HCT116 (cell line): ENCODE data around the gene ZDHHC16. TPM values are rescaled to one million over a fixed set of nuclear protein-coding genes. Genes with fewer than 3 reads are reported as not detected.

ENCODE experiments used
- ATAC-seq: fragments of 200-7000 bp; cut with Tn5 transposase; 2 replicates; pipeline ENCODE4 v1.9.1; 2020; ENCODE audit warnings: mild to moderate bottlenecking, moderate library complexity
- BruUV-seq: library from RNA; stranded (reverse); fragments of 400-500 nt; replicated peaks from 2 replicates; lab custom pipeline; 2021; lab: Mats Ljungman, UMichigan
- CTCF ChIA-PET: fragments of 300-600 bp; sonication (Branson Sonifier 250); formaldehyde crosslinking; loops from one replicate; lab custom pipeline; 2021; ENCODE audit warnings: antibody characterized with exemption; lab: Charles Lee
- POLR2A ChIA-PET: fragments of 300-600, 350-600 bp; sonication (Branson Sonifier 250); formaldehyde crosslinking; loops from one replicate; lab custom pipeline; 2021; ENCODE audit warnings: antibody characterized with exemption; lab: Charles Lee
- RAD21 ChIA-PET, 2 experiments: fragments of 300-600 bp; sonication (Branson Sonifier 250); formaldehyde crosslinking; loops; one replicate each; lab custom pipeline; 2023; ENCODE audit warnings: low total read pairs in 2 of 2; ENCODE audit not compliant: uncharacterized antibody in 2 of 2, unreplicated experiment in 2 of 2, low non-redundant PET in 1 of 2; lab: Charles Lee
- DNase-seq: peaks from one replicate; pipeline ENCODE4 v3.0.0-alpha.2; 2010; ENCODE audit warnings: low read depth, low spot score
- H2AFZ ChIP-seq: fragments of 200-600 bp; shearing (Covaris generic), sonication (generic); 2 replicates; pipeline ENCODE4 v1.6.1; 2017; ENCODE audit warnings: low read depth, mixed run types, mixed read lengths, antibody characterized with exemption, low read length; ENCODE audit not compliant: poor library complexity, severe bottlenecking
- H3K27ac ChIP-seq: 2 replicates; pipeline ENCODE4 v1.5.1; 2012; ENCODE audit warnings: low read depth, low read length
- H3K27me3 ChIP-seq: fragments of 200-600 bp; sonication (generic); 2 replicates; pipeline ENCODE4 v1.6.1; 2016; ENCODE audit warnings: mixed run types, low read length, mixed read lengths; ENCODE audit not compliant: insufficient read depth
- H3K36me3 ChIP-seq, 2 experiments: fragments of 200-500 bp in 1 of 2; fragments of 200-600 bp in 1 of 2; sonication (Bioruptor generic) in 1 of 2; sonication (generic) in 1 of 2; 2 replicates each; pipeline versions ENCODE4 v1.5.1 to v1.6.1; 2014 to 2016; ENCODE audit warnings: low read length in 2 of 2, inconsistent platforms in 1 of 2, mixed read lengths in 1 of 2, mixed run types in 1 of 2; ENCODE audit not compliant: insufficient read depth in 2 of 2, control insufficient read depth in 1 of 2
- H3K4me1 ChIP-seq, 2 experiments: fragments of 200-600 bp in 1 of 2; sonication (generic) in 1 of 2; 2 replicates each; pipeline versions ENCODE4 v1.5.1 to v1.6.1; 2012 to 2017; ENCODE audit warnings: low read length in 2 of 2, inconsistent platforms in 1 of 2, mild to moderate bottlenecking in 1 of 2, mixed read lengths in 1 of 2, mixed run types in 1 of 2, moderate library complexity in 1 of 2; ENCODE audit not compliant: insufficient read depth in 2 of 2, control insufficient read depth in 1 of 2
- H3K4me2 ChIP-seq: fragments of 200-600 bp; sonication (generic); 2 replicates; pipeline ENCODE4 v1.6.1; 2017; ENCODE audit warnings: mixed run types, low read length, mixed read lengths
- H3K4me3 ChIP-seq, 2 experiments: fragments of 200-600 bp in 1 of 2; sonication (generic) in 1 of 2; replicated peaks in 1 of 2; 2 replicates each; pipeline ENCODE4 v1.5.1; 2011 to 2016; ENCODE audit warnings: low read length in 2 of 2, control low read depth in 1 of 2, low read depth in 1 of 2, mild to moderate bottlenecking in 1 of 2, mixed read lengths in 1 of 2, mixed run types in 1 of 2
- H3K79me2 ChIP-seq: fragments of 200-600 bp; sonication (generic); 2 replicates; pipeline ENCODE4 v1.6.1; 2017; ENCODE audit warnings: mild to moderate bottlenecking, mixed run types, low read length, moderate library complexity, mixed read lengths; ENCODE audit not compliant: insufficient read depth
- H3K9ac ChIP-seq: fragments of 200-600 bp; sonication (generic); 2 replicates; pipeline ENCODE4 v1.6.1; 2016; ENCODE audit warnings: low read length, mixed read lengths
- H3K9me2 ChIP-seq: fragments of 200-600 bp; sonication (generic), shearing (Covaris generic); 2 replicates; pipeline ENCODE4 v1.6.1; 2017; ENCODE audit warnings: mixed run types, mild to moderate bottlenecking, moderate library complexity; ENCODE audit not compliant: insufficient read depth
- H3K9me3 ChIP-seq, 2 experiments: fragments of 200-500 bp in 1 of 2; fragments of 200-600 bp in 1 of 2; sonication (Bioruptor generic) in 1 of 2; sonication (generic) in 1 of 2; 2 replicates each; pipeline ENCODE4 v1.6.1; 2014 to 2017; ENCODE audit warnings: low read length in 2 of 2, mixed read lengths in 2 of 2, inconsistent platforms in 1 of 2, low read depth in 1 of 2, mild to moderate bottlenecking in 1 of 2, mixed run types in 1 of 2, moderate library complexity in 1 of 2; ENCODE audit not compliant: control insufficient read depth in 1 of 2, insufficient read depth in 1 of 2
- H4K20me1 ChIP-seq: fragments of 200-600 bp; sonication (generic), shearing (Covaris generic); 2 replicates; pipeline ENCODE4 v1.6.1; 2017; ENCODE audit warnings: mixed run types, mild to moderate bottlenecking, moderate library complexity; ENCODE audit not compliant: insufficient read depth
- ATF3 ChIP-seq: IDR thresholded peaks from 2 replicates; pipeline ENCODE4 v1.6.1; 2012
- CBX3 ChIP-seq: IDR thresholded peaks from 2 replicates; pipeline ENCODE4 v1.6.1; 2012; ENCODE audit warnings: low read depth
- CEBPB ChIP-seq: IDR thresholded peaks from 2 replicates; pipeline ENCODE4 v1.6.1; 2012; ENCODE audit warnings: low read depth
- CTCF ChIP-seq, 3 experiments: fragments of 200-600 bp in 1 of 3; sonication (generic) in 1 of 3; IDR thresholded peaks in 2 of 3; conservative IDR thresholded peaks in 1 of 3; 2 replicates each; pipeline ENCODE4 v1.5.1; 2012 to 2017; ENCODE audit warnings: low read depth in 2 of 3, low read length in 2 of 3, antibody characterized with exemption in 1 of 3, borderline replicate concordance in 1 of 3, control low read depth in 1 of 3, mild to moderate bottlenecking in 1 of 3, mixed read lengths in 1 of 3, mixed run types in 1 of 3, moderate library complexity in 1 of 3; ENCODE audit not compliant: insufficient read depth in 1 of 3
- EGR1 ChIP-seq: IDR thresholded peaks from 2 replicates; pipeline ENCODE4 v1.6.1; 2012; ENCODE audit warnings: low read depth
- ELF1 ChIP-seq: IDR thresholded peaks from 2 replicates; pipeline ENCODE4 v1.6.1; 2012; ENCODE audit warnings: low read depth, borderline replicate concordance
- EZH2 ChIP-seq: fragments of 200-600 bp; sonication (generic); IDR thresholded peaks from 2 replicates; pipeline ENCODE4 v1.6.1; 2017; ENCODE audit warnings: antibody characterized with exemption, mixed run types
- EZH2phosphoT487 ChIP-seq: fragments of 200-600 bp; IDR thresholded peaks from 2 replicates; pipeline ENCODE4 v1.6.1; 2018; ENCODE audit warnings: antibody characterized with exemption, borderline replicate concordance
- FOSL1 ChIP-seq: IDR thresholded peaks from 2 replicates; pipeline ENCODE4 v1.6.1; 2012; ENCODE audit warnings: low read depth
- RAD21 ChIP-seq: IDR thresholded peaks from 2 replicates; pipeline ENCODE4 v1.6.1; 2012; ENCODE audit warnings: low read depth, mild to moderate bottlenecking
- REST ChIP-seq: IDR thresholded peaks from 2 replicates; pipeline ENCODE4 v1.6.1; 2012; ENCODE audit warnings: low read depth
- SIN3A ChIP-seq: IDR thresholded peaks from 2 replicates; pipeline ENCODE4 v1.6.1; 2012; ENCODE audit warnings: low read depth
- SP1 ChIP-seq: IDR thresholded peaks from 2 replicates; pipeline ENCODE4 v1.6.1; 2012; ENCODE audit warnings: low read depth
- SRF ChIP-seq: IDR thresholded peaks from 2 replicates; pipeline ENCODE4 v1.6.1; 2012; ENCODE audit warnings: low read depth
- YY1 ChIP-seq: IDR thresholded peaks from 2 replicates; pipeline ENCODE4 v1.6.1; 2011; ENCODE audit warnings: low read length, low read depth, moderate library complexity, mild to moderate bottlenecking; ENCODE audit not compliant: insufficient replicate concordance; ENCODE audit errors: extremely low read depth
- ZBTB33 ChIP-seq: IDR thresholded peaks from 2 replicates; pipeline ENCODE4 v1.6.1; 2011; ENCODE audit warnings: mild to moderate bottlenecking, low read length, moderate library complexity; ENCODE audit not compliant: insufficient replicate concordance; ENCODE audit errors: extremely low read depth
- ZNF274 ChIP-seq: fragments of 200-500 bp; sonication (Bioruptor generic); IDR thresholded peaks from 2 replicates; pipeline ENCODE4 v1.6.1; 2014; ENCODE audit warnings: mild to moderate bottlenecking, low read depth, low read length, inconsistent platforms
- intact Hi-C: fragments of 100-400 bp; cut with micrococcal nuclease; formaldehyde crosslinking; loops from 2 replicates; pipeline ENCODE4 v1.10.0; 2022
- total RNA-seq: library from RNA; stranded (reverse); gene quantifications from one replicate; pipeline ENCODE4 v1.2.1, GENCODE V29; 2021; ENCODE audit not compliant: unreplicated experiment

ZDHHC16 gene
- total RNA-seq, 1 experiment from 2014 or later: 34.0 TPM

- peaks cover 13 to 21% of the 10 kb centered on the region in 2 experiments for H3K36me3 ChIP-seq
- no peaks in the 10 kb centered on the region for H4K20me1 ChIP-seq
- H3K9ac ChIP-seq: no peak overlapping the region
- POLR2A ChIA-PET: no interaction called here
- H3K9me2 ChIP-seq: no peaks in the 10 kb centered on the region
- peaks cover 6 to 9% of the 10 kb centered on the region in 2 experiments for H3K4me1 ChIP-seq
- CTCF ChIA-PET: no interaction called here
- H3K9me3 ChIP-seq: no peaks in the 10 kb centered on the region
- TF ChIP-seq YY1: no peak
- TF ChIP-seq SP1: no peak
- no peak for TF ChIP-seq RAD21
- no peak for TF ChIP-seq EZH2
- TF ChIP-seq ATF3: no peak
- TF ChIP-seq EZH2phosphoT487: no peak
- TF ChIP-seq FOSL1: no peak
- TF ChIP-seq ZNF274: no peak
- TF ChIP-seq EGR1: no peak
- TF ChIP-seq REST: no peak
- no peak for TF ChIP-seq SRF
- no peak for TF ChIP-seq SIN3A
- no peak for TF ChIP-seq ELF1
- no peak for TF ChIP-seq CTCF (IDR thresholded peaks at IDR 0.05 in 2 of 3, conservative IDR thresholded peaks at IDR 0.05 in 1 of 3; ENCODE audit: borderline replicate concordance in 1 of 3, insufficient read depth in 1 of 3, low read depth in 2 of 3, low read length in 2 of 3)
- TF ChIP-seq CEBPB: no peak
- TF ChIP-seq CBX3: no peak
- no peak for TF ChIP-seq ZBTB33
- RAD21 ChIA-PET: no interaction called here
- peaks cover 35% of the 10 kb centered on the region for H3K79me2 ChIP-seq
- BruUV-seq: no TSS peak
- no peak overlapping the region for H3K4me3 ChIP-seq
- ATAC-seq (no peak), DNase-seq (no peak)
- H2AFZ ChIP-seq: no peak overlapping the region
- H3K27ac ChIP-seq: no peak overlapping the region
- no peaks in the 10 kb centered on the region for H3K27me3 ChIP-seq
- intact Hi-C loops: no loop called here
- no peak overlapping the region for H3K4me2 ChIP-seq
Measured at GRCh38 chr10:97451605-97452004, 5.6 kb downstream of the ZDHHC16 start.
